Liver (tissue), 3 donors: ENCODE results near the gene UBA1.

Experiments used
- CTCF ChIP-seq: fragments of 150-350 bp; IDR thresholded peaks from 2 replicates; pipeline ENCODE4 v1.5.1; 2017; ENCODE audit warnings: improper control_type of control experiment, low read depth, low read length; ENCODE audit not compliant: missing input control
- RXRA ChIP-seq, 2 donors: IDR thresholded peaks; 2 replicates each; pipeline ENCODE4 v1.6.1; 2017 to 2018; ENCODE audit warnings: antibody characterized with exemption in 2 of 2, mild to moderate bottlenecking in 1 of 2
- SP1 ChIP-seq: IDR thresholded peaks from 2 replicates; pipeline ENCODE4 v1.6.1; 2018; ENCODE audit warnings: antibody characterized with exemption, mild to moderate bottlenecking
- donor health status: healthy.
- donor health status: healthy.

DNA sequence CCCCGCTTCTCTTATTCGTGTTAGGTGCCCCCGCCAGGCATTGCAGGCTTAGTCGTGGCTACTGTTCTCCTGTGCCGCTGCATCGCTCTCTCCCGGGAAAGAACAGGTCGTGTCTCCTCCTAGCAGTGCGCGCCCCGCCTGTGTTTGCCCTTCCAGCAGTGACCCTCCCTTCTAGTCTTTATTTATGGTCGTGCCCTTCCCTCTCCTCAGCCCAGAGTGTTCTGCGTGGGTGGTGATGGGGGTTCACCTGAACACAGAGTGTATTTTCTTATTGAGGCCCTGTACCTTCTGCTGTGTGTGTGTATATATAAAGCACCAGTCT, 54.3 kb downstream of the UBA1 start:
- no peak for TF ChIP-seq CTCF
- no peak for TF ChIP-seq RXRA (IDR thresholded peaks at IDR 0.05)
- TF ChIP-seq SP1 = no peak
